GM21786 (cell line): ENCODE results near the gene SUSD1.

ENCODE experiments used
- ATAC-seq: cut with Tn5 transposase; IDR thresholded peaks from one replicate; pipeline ENCODE4 v1.9.1; 2021; ENCODE audit not compliant: unreplicated experiment

Gene SUSD1

DNA sequence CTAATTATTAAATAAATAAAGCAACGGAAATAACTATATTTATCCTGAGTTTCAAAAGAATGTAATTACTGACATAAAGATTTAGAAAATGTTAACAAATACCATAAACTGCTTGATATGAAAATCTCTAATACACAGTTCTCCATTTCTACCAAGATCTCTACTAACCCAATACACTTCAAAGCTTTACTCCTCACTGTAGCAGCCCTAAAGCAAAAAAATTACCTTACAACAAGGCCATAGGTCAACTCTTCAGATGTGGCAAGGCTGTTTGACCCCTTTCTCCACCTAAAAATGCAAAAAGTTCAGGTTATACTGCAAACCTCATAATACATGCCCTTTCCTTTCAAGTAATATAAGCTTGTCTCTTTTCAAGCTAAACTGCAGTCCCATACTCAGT is 181.8 kb downstream of the SUSD1 start:
- ATAC-seq: no peak

DNA sequence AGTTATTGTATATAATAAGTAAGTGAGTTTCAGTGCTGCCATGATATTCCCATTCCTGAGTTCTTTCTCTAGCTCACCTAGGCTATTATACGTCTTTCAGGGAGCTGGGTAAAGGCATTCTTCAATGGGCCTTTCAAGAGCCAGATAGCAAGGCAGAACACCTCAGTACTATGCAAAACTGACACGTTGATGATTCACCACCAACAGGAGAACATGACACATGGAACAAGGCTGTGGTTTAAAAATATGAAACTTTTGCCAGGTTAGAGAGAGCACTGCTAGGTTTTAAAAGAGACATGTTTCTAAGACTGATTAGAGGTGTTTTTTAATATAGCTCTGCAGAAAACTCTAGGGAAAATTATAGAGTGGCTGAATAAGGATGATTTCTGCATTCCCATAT is 182.6 kb downstream of the SUSD1 start:
- peak; percentile 87 for ATAC-seq

DNA sequence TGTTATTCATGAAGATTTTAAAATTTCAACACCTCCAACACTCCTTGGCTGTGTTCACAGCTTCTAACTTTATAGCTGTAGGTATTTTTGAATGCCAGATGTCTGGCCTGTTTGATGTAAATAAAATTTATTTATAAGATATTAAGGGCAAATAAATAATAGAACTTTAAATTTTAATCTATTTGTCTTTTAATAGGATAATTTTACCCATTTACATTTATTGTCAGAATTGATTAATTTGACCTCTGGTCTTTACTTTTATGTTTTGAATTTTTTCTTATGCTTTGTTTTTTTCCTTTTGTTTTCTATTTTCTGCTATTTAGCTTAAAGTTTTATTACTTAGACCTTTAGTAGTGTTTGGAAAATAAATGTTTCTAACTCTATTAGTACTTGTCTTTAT is 183.9 kb downstream of the SUSD1 start:
- ATAC-seq: no peak
